Neuronal stem cell (in vitro differentiated cells): ENCODE data around the gene JHY.

Source experiments
- DNase-seq: peaks from one replicate; pipeline ENCODE4 v3.0.0-alpha.2; 2013; ENCODE audit warnings: low spot score
- H2AFZ ChIP-seq: one replicate; pipeline ENCODE4 v1.6.1; 2013; ENCODE audit warnings: mild to moderate bottlenecking, low read length, inconsistent platforms
- H2AK5ac ChIP-seq: 2 replicates; pipeline ENCODE4 v1.6.1; 2013; ENCODE audit warnings: low read depth, mild to moderate bottlenecking, inconsistent platforms, low read length, moderate library complexity, mixed read lengths
- H2BK120ac ChIP-seq: 2 replicates; pipeline ENCODE4 v1.6.1; 2013; ENCODE audit warnings: low read depth, mild to moderate bottlenecking, inconsistent platforms, low read length, moderate library complexity, mixed read lengths
- H2BK12ac ChIP-seq: one replicate; pipeline ENCODE4 v1.6.1; 2013; ENCODE audit warnings: low read length, inconsistent platforms
- H2BK15ac ChIP-seq: 2 replicates; pipeline ENCODE4 v1.6.1; 2013; ENCODE audit warnings: mild to moderate bottlenecking, low read length, inconsistent platforms, mixed read lengths
- H2BK5ac ChIP-seq: one replicate; pipeline ENCODE4 v1.6.1; 2013; ENCODE audit warnings: inconsistent platforms, mild to moderate bottlenecking, low read length, moderate library complexity
- H3K14ac ChIP-seq: one replicate; pipeline ENCODE4 v1.6.1; 2013; ENCODE audit warnings: low read length, inconsistent platforms
- H3K18ac ChIP-seq: 2 replicates; pipeline ENCODE4 v1.6.1; 2013; ENCODE audit warnings: low read length, inconsistent platforms
- H3K23ac ChIP-seq: 2 replicates; pipeline ENCODE4 v1.6.1; 2013; ENCODE audit warnings: low read depth, mild to moderate bottlenecking, mixed read lengths, low read length, inconsistent platforms; ENCODE audit not compliant: poor library complexity
- H3K27ac ChIP-seq: replicated peaks from 3 replicates; pipeline ENCODE4 v1.5.1; 2013; ENCODE audit warnings: low read length, inconsistent platforms
- H3K27me3 ChIP-seq, 3 experiments: 2 replicates each; pipeline ENCODE4 v1.6.1; 2013; ENCODE audit warnings: low read length in 3 of 3, mild to moderate bottlenecking in 2 of 3, inconsistent platforms in 1 of 3, low read depth in 1 of 3, mixed read lengths in 1 of 3, moderate library complexity in 1 of 3; ENCODE audit not compliant: control insufficient read depth in 3 of 3, insufficient read depth in 3 of 3
- H3K36me3 ChIP-seq, 2 donors: replicated peaks in 1 of 2; 2 replicates each; pipeline ENCODE4 v1.6.1; 2013; ENCODE audit warnings: low read length in 2 of 2; ENCODE audit not compliant: control insufficient read depth in 2 of 2, insufficient read depth in 2 of 2
- H3K4ac ChIP-seq: 2 replicates; pipeline ENCODE4 v1.6.1; 2013; ENCODE audit warnings: inconsistent platforms, mild to moderate bottlenecking, low read length, moderate library complexity
- H3K4me1 ChIP-seq, 2 donors: 1 replicate in 1 of 2; 2 replicates in 1 of 2; pipeline ENCODE4 v1.6.1; 2013; ENCODE audit warnings: low read length in 2 of 2, low read depth in 1 of 2; ENCODE audit not compliant: control insufficient read depth in 2 of 2, insufficient read depth in 1 of 2
- H3K4me2 ChIP-seq: one replicate; pipeline ENCODE4 v1.6.1; 2013; ENCODE audit warnings: mild to moderate bottlenecking, low read length, inconsistent platforms; ENCODE audit not compliant: insufficient read depth, poor library complexity, severe bottlenecking
- H3K4me3 ChIP-seq, 2 donors: 2 replicates each; pipeline ENCODE4 v1.5.1; 2013; ENCODE audit warnings: low read length in 2 of 2, mild to moderate bottlenecking in 2 of 2, inconsistent platforms in 1 of 2, moderate library complexity in 1 of 2
- H3K79me1 ChIP-seq: one replicate; pipeline ENCODE4 v1.6.1; 2013; ENCODE audit warnings: low read depth, mild to moderate bottlenecking, inconsistent platforms, low read length, moderate library complexity
- H3K9ac ChIP-seq: one replicate; pipeline ENCODE4 v1.6.1; 2013; ENCODE audit warnings: mild to moderate bottlenecking, low read depth, low read length, inconsistent platforms; ENCODE audit not compliant: poor library complexity
- H3K9me3 ChIP-seq, 2 donors: replicated peaks in 1 of 2; 2 replicates each; pipeline versions ENCODE3 to v1.6.1; 2013; ENCODE audit warnings: low read length in 2 of 2, mild to moderate bottlenecking in 2 of 2, inconsistent platforms in 1 of 2, low read depth in 1 of 2, mixed read lengths in 1 of 2, moderate library complexity in 1 of 2; ENCODE audit not compliant: control insufficient read depth in 2 of 2, insufficient read depth in 1 of 2
- H4K8ac ChIP-seq: one replicate; pipeline ENCODE4 v1.6.1; 2013; ENCODE audit warnings: low read depth, mild to moderate bottlenecking, inconsistent platforms, low read length, moderate library complexity
- H4K91ac ChIP-seq: one replicate; pipeline ENCODE4 v1.6.1; 2013; ENCODE audit warnings: low read length, low read depth, mild to moderate bottlenecking, inconsistent platforms; ENCODE audit not compliant: poor library complexity
- WGBS, 2 donors: extraction: QIAGEN DNeasy Blood & Tissue Kit; methylation state at CpG; one replicate each; pipeline ENCODE4 v1.1.7; 2013; ENCODE audit warnings: missing lambda C conversion rate in 2 of 2, mixed read lengths in 1 of 2; ENCODE audit not compliant: insufficient read length in 2 of 2, insufficient replicate concordance in 1 of 2; ENCODE audit errors: extremely low coverage in 2 of 2; 5-methylcytosine and 5-hydroxymethylcytosine counted together

The JHY gene

DNA sequence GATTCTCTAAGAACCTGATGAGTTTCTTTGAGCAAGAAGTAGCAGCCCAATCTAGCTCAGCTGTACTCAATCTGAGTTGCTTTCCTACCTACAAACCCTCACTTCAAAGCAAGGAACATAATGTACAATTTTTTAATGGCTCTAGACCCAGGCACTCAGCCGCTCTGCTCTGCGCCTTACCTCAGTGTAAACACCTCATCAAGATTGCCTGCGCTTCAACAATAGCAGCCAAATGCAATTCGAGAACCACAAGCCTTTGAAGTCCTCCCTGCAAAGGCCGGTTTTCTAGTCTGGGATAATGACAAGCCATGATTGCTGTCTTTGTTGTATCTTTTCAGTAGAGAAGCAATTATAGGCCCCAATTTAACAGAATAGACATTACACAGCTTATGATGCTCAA lies 38.0 kb downstream of the JHY start:
- Histone ChIP-seq H3K27ac (no peak overlapping the region), H3K36me3 (no peaks in the 10 kb centered on the region), H3K4me3 (no peak overlapping the region), H2AFZ (no peak overlapping the region), H2BK15ac (no peak overlapping the region), H3K4me1 (peaks cover 0 to 4% of the 10 kb centered on the region in 2 donors), H3K14ac (no peak overlapping the region), H2BK120ac (no peak overlapping the region), H4K91ac (no peak overlapping the region), H3K9ac (no peak overlapping the region), H3K27me3 (peaks cover 0 to 50% (median 0%) of the 10 kb centered on the region in 3 experiments), H4K8ac (no peak overlapping the region), H3K79me1 (no peaks in the 10 kb centered on the region), H2BK12ac (no peak overlapping the region), H2BK5ac (no peak overlapping the region), H3K23ac (no peak overlapping the region), H3K18ac (no peak overlapping the region), H2AK5ac (no peak overlapping the region), H3K4ac (no peak overlapping the region), H3K4me2 (no peak overlapping the region), H3K9me3 (peaks cover 0 to 1% of the 10 kb centered on the region in 2 donors)
- peak; percentile 15 for DNase-seq
- no CpG with 5 or more reads among the region's 5 CpGs for WGBS, 2 donors

DNA sequence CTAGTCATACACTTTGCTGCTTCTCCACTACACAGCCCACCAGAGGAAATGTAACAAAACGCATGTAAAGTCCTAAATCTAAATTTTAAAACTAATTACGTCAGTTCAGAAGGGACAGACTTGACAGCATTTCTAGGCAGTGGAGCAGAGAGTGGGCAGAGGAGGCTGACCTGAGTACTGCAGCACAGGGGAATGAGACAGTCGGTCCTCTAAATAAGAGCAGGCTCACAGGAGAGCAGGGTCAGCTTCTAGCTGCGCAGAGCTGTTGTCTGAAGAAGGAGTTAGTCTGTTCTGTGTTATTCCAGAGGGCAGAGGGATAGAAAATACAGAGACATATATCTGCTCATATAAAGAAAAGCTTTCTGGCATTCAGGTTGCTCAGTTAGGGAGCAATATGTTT lies 40.3 kb downstream of the JHY start:
- no peak overlapping the region for H3K14ac ChIP-seq
- H3K4me2 ChIP-seq, result no peak overlapping the region
- no peak overlapping the region for H2BK5ac ChIP-seq
- no peak overlapping the region for H3K23ac ChIP-seq
- no peak overlapping the region for H2BK15ac ChIP-seq
- no peak overlapping the region for H2AFZ ChIP-seq
- peaks cover 0 to 4% of the 10 kb centered on the region in 2 donors for H3K4me1 ChIP-seq
- H3K18ac ChIP-seq, result no peak overlapping the region
- no peak overlapping the region for H3K9ac ChIP-seq
- no peak overlapping the region for H3K4ac ChIP-seq
- no peak overlapping the region for H2BK12ac ChIP-seq
- no peaks in the 10 kb centered on the region for H3K79me1 ChIP-seq
- no CpG with 5 or more reads among the region's 4 CpGs for WGBS, 2 donors
- H3K27ac ChIP-seq, result no peak overlapping the region
- H2BK120ac ChIP-seq, result no peak overlapping the region
- DNase-seq, result no peak
- no peak overlapping the region for H3K4me3 ChIP-seq
- no peak overlapping the region for H4K91ac ChIP-seq
- H4K8ac ChIP-seq, result no peak overlapping the region
- peaks cover 0 to 42% (median 0%) of the 10 kb centered on the region in 3 experiments for H3K27me3 ChIP-seq
- no peaks in the 10 kb centered on the region for H3K36me3 ChIP-seq
- H3K9me3 ChIP-seq, result peaks cover 0 to 1% of the 10 kb centered on the region in 2 donors
- H2AK5ac ChIP-seq, result no peak overlapping the region

DNA sequence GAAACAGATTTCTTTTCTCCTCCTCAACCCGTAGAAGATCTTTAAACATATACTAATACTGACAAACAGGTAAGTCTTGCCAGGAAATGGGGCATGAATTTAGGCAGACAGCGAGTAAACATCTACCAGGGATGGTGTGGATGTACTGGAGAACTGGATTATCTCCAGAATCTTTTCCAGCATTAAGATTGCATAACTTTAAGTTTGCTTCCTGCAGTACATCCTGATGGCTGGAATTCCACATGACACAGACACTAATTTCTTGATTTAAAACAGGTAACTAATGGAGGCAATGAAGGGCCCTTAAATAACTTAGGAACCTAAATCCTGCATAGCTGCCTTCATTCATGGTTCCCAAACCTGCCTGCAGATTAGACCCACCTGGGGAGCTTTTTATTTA lies 40.7 kb downstream of the JHY start:
- no peak overlapping the region for H2AFZ ChIP-seq
- no peaks in the 10 kb centered on the region for H3K36me3 ChIP-seq
- H3K23ac ChIP-seq, result no peak overlapping the region
- H3K4me3 ChIP-seq, result no peak overlapping the region
- H4K91ac ChIP-seq, result no peak overlapping the region
- H3K4me1 ChIP-seq, result peaks cover 0 to 4% of the 10 kb centered on the region in 2 donors
- H3K9ac ChIP-seq, result no peak overlapping the region
- H2AK5ac ChIP-seq, result no peak overlapping the region
- no peak overlapping the region for H3K27ac ChIP-seq
- H3K14ac ChIP-seq, result no peak overlapping the region
- H3K4me2 ChIP-seq, result no peak overlapping the region
- no peak overlapping the region for H2BK5ac ChIP-seq
- DNase-seq, result no peak
- WGBS, 2 donors, result no CpG with 5 or more reads among the region's 2 CpGs
- no peak overlapping the region for H3K4ac ChIP-seq
- H3K18ac ChIP-seq, result no peak overlapping the region
- H2BK120ac ChIP-seq, result no peak overlapping the region
- H2BK12ac ChIP-seq, result no peak overlapping the region
- no peak overlapping the region for H4K8ac ChIP-seq
- peaks cover 0 to 1% of the 10 kb centered on the region in 2 donors for H3K9me3 ChIP-seq
- H3K79me1 ChIP-seq, result no peaks in the 10 kb centered on the region
- no peak overlapping the region for H2BK15ac ChIP-seq
- peaks cover 0 to 39% (median 0%) of the 10 kb centered on the region in 3 experiments for H3K27me3 ChIP-seq

DNA sequence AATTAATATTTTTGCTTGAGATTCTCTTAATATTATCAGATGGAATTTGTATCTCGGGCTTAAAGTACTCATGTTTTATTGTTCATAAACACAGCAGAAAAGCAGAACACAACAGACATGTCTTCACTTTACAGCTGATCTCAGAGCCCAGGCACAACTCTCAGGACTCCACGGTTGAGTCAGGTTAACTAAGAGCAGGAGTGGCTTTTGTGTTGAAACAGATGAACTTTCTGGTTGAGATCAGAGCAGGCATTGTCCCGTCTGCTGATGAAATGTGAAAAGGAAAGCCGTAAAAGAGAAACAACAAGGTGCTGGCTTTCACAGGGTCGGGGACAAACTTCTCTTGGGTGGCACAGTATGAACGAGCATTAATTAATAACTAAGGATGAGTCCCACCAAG lies 49.0 kb downstream of the JHY start:
- Histone ChIP-seq H3K4me2 (no peak overlapping the region), H2AFZ (no peak overlapping the region), H3K4ac (no peak overlapping the region), H2BK5ac (no peak overlapping the region), H2BK15ac (no peak overlapping the region), H3K9me3 (no peaks in the 10 kb centered on the region), H2BK12ac (no peak overlapping the region), H3K4me1 (peaks cover 0 to 4% of the 10 kb centered on the region in 2 donors), H3K36me3 (no peaks in the 10 kb centered on the region), H3K9ac (no peak overlapping the region), H4K91ac (no peak overlapping the region), H3K27me3 (peaks cover 0 to 26% (median 0%) of the 10 kb centered on the region in 3 experiments), H3K14ac (no peak overlapping the region), H4K8ac (no peak overlapping the region), H2BK120ac (no peak overlapping the region), H3K18ac (no peak overlapping the region), H2AK5ac (no peak overlapping the region), H3K27ac (no peak overlapping the region), H3K23ac (no peak overlapping the region), H3K4me3 (no peak overlapping the region), H3K79me1 (peaks cover 1% of the 10 kb centered on the region)
- no CpG with 5 or more reads among the region's 6 CpGs for WGBS, 2 donors
- no peak for DNase-seq
